Stimulated activated CD4-positive, alpha-beta T cell treated with anti-CD3 and anti-CD28 coated beads, TNF-alpha, amount 100 ng/mL, for 24 hours (primary cell): ENCODE measurements around the gene LRFN5.
"Not testable (repeated sequence)": the region's sequence is repeated elsewhere in the genome, so short reads cannot be mapped to it uniquely, and the experiment has no call there.

ENCODE experiments used
- DNase-seq, 3 experiments: peaks; one replicate each; pipeline ENCODE4 v3.0.0-alpha.2; 2020; ENCODE audit warnings: low read depth in 3 of 3

LRFN5 gene

DNA sequence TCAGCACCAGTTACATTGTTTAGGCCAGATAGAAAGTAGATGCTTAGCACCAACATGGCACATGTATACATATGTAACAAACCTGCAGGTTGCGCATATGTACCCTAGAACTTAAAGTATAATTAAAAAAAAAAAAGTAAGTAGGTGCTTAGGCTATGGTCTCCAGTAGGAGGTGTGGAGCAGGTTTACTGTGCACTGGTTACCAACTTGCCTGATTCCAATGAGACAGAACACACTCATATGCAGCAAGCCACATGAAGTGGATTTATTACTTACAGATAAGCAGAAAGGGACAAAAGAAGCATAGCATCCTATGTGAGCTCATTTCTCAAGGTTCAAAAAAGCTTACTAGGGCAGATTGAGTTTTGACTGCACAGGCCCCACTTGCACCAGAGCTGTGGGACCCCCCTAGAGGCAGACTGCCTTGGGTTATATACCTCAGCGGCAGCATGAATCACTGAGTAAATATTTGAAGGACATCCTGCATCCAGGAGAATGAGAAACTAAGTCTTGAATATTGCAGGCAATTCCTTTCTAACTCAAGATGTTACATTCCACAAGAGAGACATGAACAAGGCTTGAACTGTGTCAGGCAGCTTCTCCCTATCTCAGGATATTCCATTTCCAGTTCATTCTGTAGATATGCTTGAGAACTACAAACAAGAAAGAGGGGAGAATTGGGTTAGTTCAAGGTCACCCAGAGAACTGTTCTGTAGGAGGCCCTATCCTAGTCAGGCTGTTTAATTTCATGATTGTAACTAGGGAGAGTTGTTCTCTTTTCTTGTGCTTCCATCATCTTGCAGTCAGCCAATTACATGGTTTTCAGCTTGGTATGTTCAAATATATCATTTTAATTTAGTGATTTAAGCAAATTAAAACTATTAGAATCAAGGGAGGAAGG lies 30.1 kb downstream of the LRFN5 start:
- no peak for DNase-seq

DNA sequence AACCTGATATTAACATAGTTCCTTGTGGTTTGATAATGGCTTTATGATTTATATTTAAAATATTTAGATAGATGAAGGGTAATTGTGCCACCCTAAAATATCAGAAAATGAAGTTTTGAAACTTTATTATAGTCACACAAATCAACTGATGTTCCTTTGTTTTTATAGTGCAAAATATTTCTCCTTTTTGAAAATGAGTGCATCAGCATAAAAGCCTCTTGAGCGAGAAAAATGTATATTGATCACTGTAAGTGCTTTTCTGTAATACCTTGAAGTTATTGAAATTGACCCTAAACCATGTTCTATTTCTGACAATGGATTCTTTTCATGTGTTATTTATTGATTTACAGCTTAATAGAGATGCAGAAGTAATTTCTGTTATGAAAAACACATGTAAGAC lies 35.0 kb downstream of the LRFN5 start:
- no peak for DNase-seq

DNA sequence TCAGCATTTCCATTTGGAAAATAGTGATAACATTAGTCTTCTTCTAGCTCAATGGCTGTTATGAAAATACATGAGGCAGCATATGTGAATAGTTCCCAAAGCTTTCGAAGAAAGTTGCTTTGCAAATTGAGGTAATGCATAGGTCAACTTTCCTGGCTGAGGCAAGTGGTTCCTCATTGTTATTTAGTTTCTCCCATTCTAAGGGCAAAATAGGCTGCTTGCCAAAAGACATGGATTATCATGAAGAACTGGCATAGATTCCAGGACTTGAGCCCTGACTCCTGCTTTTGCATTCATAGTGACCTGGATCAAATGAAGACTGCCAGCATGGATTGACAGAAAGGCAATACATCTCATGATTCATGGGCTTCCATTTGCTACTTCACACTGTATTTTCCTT lies 35.7 kb downstream of the LRFN5 start:
- DNase-seq: no peak

DNA sequence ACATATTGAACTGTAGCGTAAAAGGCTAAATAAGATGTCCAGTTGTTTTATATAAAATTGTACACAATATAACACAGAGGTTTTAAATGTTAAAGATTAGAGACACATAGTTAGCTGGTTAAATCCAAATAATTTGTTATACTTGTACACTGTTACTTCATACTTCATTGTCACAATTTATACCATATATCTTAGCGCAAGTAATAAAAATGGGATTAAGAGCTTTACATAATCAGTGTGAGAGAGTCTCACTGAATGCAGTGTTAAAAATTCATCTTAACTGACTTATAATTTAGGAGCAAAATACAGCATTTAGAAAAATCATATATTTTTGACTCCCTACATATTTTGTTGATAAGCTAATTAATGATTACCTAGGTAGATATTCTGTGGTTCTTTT lies 36.1 kb downstream of the LRFN5 start:
- no peak for DNase-seq

DNA sequence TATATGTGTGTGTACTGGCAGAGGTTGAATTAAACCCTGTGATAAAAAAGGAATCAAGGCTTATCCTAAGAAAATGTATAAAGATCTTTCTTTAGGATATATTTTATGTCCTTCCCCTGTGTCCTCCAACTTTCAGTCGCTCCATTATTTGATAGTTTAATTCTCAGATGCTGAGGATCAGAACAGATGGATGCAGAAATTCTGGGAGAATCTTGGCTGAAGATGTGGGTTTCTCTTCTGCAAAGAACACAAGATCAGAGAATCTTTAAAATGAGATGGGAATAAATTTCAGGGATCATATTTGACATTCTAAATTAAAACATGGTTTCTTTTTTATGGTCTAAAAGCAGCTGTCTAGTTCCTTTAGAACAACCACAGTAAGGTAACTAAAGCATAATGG lies 37.9 kb downstream of the LRFN5 start:
- DNase-seq: no peak

DNA sequence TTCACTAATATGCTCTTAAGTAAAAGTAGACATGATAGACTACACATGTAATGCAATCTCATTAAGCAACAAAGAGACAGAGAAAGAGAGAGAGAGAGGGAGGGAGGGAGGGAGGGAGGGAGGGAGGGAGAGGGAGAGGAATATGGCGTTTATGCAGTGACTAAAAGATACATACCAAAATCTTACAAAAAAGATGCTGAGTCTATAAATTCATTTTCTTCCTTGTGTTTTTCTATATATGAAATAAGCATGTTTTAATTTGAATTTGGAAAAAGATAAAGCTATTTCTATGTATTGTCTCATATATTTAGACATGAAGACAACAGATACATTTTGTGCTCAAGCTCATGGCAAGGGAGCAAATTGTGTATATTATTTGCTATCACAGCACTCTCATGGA lies 44.1 kb downstream of the LRFN5 start:
- no peak for DNase-seq

DNA sequence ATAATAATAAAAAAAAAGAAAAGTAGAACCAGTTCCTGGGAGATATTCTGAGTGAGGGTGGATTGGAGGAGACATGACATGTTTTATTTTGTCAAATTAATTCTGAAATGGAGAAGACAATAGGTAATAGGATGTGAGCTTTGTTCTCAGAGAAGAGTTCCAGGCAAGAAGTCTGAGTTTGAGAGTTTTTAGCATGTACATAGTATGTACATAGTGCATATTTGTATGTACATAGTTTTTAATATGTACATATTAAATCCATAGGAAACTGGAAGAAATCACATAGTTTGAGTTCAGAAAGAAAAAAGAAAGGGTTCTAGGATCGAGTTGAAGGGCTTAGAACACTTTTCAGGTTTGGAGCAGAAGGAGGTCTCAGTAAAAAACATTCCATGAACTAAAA lies 47.5 kb downstream of the LRFN5 start:
- no peak for DNase-seq

DNA sequence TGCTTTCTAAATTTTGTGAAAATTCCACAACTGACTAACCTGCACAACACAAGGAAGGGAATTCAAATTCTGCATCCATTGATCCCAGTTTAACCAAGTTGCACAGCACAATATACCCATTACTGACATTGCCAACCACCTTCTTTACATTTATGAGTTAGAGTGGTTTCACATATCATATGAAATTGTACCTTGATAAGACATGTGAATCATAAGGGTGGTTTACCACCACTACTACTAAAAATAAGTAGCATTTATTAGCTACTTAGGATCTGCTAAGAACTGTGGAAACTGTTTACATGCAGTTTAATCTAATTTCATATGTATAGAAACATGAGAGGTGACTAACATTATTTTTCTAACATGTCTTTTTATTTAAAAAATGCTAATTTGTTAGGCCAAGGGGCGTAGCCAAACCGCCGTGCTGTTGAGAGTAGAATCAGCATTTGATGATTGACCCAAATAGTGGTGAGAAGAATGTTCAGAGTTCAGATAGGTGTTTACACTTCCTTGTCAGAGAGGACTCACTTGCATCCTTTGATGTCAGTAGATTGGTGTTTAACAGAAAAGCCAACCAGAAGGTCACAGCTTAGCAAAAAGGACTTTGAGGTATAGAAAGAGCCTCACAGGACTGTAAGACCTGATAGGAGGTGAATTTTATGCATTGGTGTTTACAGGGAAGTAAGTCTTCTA lies 56.2 kb downstream of the LRFN5 start:
- no peak for DNase-seq

DNA sequence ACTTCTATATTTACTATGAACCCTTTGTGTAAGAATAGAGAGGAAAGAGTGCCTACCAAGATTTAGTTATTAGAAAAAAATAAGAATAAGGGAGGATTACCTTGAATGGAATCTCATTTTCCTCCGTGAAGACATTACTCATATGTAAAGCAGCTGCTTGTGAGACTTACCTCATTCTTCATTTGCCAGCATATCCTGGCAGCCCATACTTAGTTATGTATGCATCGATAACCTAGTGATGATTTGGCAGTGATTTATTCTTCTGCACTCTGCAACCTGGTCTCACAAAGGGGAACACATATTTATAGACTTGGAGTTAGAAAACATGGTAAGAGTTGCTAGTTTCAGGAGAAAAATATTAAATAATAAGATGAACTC lies 56.8 kb downstream of the LRFN5 start:
- no peak for DNase-seq

DNA sequence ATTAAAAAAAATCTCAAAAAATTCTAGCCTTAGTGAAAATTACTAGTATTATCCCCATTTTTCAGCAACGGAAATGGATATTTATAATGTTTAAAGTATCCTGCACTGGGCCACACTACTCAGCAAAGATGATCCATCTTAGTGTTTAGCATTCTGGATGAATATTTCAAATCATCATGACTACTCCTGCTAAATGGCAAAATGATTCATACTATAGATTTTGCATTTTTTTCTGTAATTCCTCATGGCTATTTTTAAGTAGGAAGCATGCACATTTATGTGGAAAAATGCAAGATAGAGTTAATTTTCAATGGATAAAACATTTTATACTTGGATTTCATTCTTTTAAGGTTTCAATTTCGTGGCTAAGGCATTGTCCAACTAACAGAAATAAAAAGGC lies 59.6 kb downstream of the LRFN5 start:
- DNase-seq: no peak

DNA sequence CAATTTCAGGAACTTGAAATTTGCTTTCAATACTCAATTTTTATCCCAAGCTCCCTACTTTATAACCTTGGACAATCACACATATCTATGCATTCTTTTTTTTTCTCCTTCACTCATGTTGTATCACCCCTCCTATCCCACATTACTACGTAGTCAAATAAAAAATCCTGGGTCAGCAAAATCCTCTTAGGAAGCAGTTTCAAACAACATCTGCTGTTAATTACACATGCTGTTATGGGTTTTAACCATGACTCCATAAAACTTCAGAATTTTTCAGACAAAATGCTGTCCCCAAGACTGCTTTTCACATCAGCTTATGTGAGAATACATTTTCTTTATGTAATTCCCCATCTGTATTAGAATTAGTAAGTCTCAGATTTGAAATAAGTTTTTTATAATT lies 61.7 kb downstream of the LRFN5 start:
- no peak for DNase-seq

DNA sequence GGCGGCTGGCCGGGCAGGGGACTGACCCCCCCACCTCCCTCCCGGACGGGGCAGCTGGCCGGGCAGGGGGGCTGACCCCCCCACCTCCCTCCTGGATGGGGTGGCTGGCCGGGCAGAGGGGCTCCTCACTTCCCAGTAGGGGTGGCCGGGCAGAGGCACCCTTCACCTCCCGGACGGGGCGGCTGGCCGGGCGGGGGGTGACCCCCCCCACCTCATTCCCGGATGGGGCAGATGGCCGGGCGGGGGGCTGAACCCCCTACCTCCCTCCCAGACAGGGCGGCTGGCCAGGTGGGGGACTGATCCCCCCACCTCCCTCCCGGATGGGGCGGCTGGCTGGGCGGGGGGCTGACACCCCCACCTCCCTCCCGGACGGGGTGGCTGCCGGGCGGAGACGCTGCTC lies 66.9 kb downstream of the LRFN5 start:
- not testable (repeated sequence) for DNase-seq

DNA sequence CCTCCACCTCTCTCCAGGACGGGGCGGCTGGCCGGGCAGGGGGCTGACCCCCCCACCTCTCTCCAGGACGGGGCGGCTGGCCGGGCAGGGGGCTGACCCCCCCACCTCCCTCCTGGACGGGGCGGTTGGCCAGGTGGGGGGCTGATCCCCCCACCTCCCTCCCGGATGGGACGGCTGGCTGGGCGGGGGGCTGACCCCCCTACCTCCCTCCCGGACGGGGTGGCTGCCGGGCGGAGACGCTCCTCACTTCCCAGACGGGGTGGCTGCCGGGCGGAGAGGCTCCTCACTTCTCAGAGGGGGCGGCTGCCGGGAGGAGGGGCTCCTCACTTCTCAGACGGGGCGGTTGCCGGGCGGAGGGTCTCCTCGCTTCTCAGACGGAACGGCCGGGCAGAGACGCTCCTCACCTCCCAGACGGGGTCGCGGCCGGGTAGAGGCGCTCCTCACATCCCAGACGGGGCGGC lies 67.9 kb downstream of the LRFN5 start:
- not testable (repeated sequence) for DNase-seq

DNA sequence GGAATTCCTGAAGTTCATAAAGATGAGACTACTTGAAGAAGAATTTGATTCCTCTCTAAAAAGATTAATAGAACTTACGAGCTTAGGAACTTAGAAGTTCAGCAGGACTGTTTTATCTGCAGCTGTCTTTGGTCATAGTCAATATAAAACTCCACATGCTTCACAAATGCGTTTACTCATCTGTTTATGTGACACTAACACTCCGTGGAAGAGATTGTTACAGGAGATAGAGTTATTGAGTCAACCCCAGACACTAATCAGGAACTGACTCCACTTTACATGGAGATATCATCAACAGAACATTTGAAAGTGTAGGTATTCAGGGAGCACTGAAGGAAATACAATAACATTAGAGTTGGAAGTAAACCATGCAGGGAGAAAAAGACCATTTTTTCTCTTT lies 92.8 kb downstream of the LRFN5 start:
- no peak for DNase-seq

DNA sequence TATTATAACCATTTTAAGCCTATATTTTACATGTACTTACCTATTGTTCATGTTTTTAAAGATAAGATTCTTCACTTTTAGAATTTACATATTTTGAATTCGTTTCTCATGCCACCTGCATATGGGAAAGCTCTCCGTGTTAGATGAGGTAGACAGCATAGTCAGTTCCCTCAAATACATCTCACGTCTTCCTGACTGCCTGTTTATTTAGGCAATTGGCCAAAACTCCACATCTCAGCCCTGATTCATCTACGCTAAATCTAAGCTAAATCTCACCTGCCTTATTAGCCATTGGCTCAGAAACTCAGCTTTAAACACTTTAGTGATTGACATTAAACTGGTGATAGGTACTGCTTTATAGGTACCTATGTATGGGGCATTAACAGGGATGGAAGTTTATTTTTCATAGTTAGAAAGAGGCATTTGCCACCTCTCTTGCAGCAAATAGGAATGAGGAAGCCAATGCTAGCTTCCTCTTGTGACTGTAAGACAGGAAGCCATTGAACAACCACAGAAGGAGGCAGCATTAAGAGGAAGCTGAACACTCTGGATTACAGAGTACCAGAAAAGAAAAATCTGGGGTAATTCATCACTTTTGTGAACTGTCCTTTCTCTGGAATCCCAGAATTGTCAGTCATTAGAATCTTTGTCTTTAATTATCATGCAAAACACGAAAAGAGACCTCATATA lies 111.9 kb downstream of the LRFN5 start:
- DNase-seq: no peak

DNA sequence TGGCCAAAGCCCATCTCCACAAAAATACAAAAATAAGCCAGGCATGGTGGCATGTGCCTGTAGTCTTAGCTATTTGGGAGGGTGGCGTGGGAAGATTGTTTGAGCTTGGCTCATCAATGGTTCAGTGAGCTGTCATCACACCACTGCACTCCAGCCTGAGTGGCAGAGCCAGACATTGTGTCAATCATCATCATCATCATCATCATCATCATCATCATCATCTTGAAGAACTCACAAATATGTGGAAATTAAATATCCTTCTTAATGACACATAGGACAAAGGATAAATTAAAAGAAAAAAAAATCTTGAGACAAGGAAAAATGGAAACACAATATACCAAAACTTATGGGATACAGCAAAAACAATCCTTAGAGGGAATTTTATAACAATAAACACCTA lies 132.5 kb downstream of the LRFN5 start:
- DNase-seq: no peak

DNA sequence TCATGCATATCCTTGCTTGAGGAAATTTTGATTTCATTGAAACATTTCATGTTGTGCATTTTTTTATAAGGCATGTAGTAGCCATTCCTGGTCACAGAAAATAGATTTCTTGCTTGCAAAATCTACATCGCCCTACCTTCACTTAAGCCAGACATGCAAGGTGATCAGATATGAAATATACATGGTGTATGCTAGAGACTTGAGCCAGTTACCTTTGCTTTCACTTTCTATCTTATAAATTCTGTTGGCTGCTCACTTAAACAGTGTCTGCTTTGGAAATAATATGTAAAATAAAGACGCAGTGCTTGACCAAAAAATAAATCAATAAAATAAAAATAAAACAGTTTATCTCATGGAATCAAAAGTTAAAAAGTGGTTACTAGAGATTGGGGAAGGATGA lies 136.5 kb downstream of the LRFN5 start:
- DNase-seq: no peak

DNA sequence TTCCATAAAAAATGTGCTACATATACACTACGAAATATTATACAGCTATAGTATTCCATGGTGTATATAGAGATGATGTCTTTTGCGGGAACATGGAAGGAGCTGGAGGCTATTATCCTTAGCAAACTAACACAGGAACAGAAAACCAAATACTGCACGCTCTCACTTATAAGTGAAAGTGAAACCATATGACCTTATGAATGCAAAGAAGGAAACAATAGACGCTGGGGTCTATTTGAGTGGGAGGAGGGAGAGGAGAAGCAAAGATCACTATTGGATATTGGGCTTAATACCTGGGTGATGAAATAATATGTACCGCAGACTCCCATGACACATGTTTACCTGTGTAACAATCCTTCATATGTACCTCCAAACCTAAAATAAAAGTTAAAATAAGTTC lies 142.8 kb downstream of the LRFN5 start:
- no peak for DNase-seq

DNA sequence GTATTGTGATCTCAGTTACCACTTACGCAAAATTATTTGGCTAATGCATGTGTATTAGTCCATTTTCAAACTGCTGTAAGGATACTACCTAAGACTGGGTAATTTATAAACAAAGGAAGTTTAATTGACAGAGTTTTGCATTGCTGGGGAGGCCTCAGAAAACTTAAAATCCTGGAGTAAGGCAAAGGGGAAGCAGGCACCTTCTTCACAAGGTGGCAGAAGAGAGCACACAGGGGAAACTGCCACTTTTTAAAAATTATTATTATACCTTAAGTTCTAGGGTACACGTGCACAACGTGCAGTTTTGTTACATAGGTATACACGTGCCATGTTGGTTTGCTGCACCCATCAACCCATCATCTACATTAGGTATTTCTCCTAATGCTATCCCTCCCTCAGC lies 143.9 kb downstream of the LRFN5 start:
- not testable (repeated sequence) for DNase-seq

DNA sequence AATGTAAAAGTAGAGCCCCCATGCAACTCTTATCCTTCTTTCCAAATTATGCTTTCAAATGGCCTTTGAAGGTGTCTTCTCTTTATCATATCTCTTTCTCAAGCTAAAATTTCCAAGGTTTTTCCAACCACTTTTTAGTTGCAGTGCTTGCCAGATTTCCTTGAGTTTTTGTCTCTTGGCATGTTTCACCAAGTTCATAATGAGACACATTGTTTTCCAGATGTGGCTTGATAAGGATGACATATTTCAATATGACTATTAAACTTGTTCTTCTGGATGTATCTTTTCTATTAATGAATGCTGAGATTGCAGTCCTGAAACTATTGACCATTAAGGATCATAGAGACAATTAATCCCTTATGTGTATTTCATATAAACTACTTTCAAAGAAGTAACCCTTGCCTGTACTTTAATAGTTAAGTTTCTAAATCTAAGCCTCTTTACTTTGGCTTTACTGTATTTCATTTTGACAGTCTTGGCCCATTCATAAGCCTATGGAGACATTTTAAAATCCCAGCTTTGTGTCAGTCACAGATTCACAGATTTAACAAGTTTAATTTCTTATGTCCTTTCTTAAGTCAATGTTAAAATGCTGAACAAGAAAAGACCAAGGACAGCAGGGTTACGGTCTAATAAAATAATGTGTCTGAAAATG lies 151.5 kb downstream of the LRFN5 start:
- no peak for DNase-seq

DNA sequence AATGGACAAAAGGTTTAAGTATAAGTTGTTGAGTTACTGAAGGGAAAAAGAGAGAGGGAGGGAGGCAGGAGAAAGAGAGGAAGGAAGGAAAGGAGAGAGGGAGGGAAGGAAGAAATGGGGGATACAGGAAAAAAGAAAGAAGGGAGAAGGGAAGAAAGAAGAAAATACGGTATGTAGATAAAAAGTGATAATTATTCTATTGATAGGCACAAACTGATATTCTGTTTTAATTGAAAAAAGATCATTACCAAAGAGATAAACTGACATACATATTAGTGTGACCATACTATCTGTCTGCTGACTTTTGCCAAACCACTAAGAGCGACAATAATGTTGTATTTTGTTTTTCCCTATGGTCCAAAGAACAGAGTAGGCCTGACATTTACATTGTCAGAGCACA lies 154.5 kb downstream of the LRFN5 start:
- DNase-seq: no peak

DNA sequence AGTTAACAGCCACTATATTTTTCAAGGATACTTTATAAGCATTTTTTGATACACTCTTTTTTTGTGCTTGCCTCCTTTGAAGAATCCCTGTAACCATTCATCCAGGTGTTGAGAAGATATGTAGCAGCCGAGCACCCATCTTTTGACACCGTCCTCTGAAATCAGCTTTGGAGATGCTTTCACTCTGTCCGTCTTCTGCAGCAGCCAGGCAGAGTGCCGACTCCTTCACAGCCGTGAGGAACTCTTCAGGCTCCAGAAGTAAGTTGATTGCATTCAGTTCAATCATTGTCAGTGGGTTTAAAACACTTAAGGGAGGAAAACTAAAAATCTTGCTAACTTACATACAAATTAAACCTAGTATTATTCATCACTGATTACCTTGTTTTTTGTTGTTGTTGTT lies 160.1 kb downstream of the LRFN5 start:
- DNase-seq: no peak
